Measurements from ENCODE around the gene PI4KA.

- TF ChIP-seq, protein P1, sequence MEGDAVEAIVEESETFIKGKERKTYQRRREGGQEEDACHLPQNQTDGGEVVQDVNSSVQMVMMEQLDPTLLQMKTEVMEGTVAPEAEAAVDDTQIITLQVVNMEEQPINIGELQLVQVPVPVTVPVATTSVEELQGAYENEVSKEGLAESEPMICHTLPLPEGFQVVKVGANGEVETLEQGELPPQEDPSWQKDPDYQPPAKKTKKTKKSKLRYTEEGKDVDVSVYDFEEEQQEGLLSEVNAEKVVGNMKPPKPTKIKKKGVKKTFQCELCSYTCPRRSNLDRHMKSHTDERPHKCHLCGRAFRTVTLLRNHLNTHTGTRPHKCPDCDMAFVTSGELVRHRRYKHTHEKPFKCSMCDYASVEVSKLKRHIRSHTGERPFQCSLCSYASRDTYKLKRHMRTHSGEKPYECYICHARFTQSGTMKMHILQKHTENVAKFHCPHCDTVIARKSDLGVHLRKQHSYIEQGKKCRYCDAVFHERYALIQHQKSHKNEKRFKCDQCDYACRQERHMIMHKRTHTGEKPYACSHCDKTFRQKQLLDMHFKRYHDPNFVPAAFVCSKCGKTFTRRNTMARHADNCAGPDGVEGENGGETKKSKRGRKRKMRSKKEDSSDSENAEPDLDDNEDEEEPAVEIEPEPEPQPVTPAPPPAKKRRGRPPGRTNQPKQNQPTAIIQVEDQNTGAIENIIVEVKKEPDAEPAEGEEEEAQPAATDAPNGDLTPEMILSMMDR (conservative IDR thresholded peaks at IDR 0.05; ENCODE audit: low read length) = no peak
- no peak for TF ChIP-seq EZH2phosphoT487 (IDR thresholded peaks at IDR 0.05; ENCODE audit: borderline replicate concordance, low read depth, low read length)
These were observed 66.2 kb downstream of the PI4KA start for GRCh38 chr22:20792221-20792965.

Measured in OCI-LY7 (cell line).